HG03575 (cell line): ENCODE measurements around the gene NOTUM.

Experiments
- ATAC-seq: cut with Tn5 transposase; IDR thresholded peaks from one replicate; pipeline ENCODE4 v1.9.1; 2021; ENCODE audit not compliant: unreplicated experiment, insufficient number of reproducible peaks, low FRiP score; ENCODE audit errors: extremely low read depth

The NOTUM gene

DNA sequence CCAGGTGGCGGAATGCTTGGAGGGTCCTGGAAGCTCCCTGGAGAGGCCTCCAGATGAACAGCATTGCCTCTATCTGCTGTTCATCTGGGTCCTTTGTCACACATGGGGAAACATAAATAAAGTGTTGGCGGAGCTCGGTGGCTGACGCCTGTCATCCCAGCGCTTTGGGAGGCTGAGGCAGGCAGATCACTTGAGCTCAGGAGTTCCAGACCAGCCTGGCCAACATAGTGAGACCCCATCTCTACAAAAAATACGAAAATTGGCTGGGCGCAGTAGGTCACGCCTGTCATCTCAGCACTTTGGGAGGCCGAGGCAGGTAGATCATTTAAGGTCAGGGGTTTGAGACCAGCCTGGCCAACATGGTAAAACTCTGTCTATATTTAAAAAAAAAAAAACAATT lies 16.1 kb downstream of the NOTUM start:
- no peak for ATAC-seq

- no peak for ATAC-seq
Measured at GRCh38 chr17:81942167-81942553, 18.8 kb downstream of the NOTUM start.

- no peak for ATAC-seq
Measured at GRCh38 chr17:81941484-81942166, 19.4 kb downstream of the NOTUM start.

GRCh38 chr17:81940538-81941483 lies 20.2 kb downstream of the NOTUM start:
- no peak for ATAC-seq

GRCh38 chr17:81939881-81940385 lies 21.1 kb downstream of the NOTUM start:
- ATAC-seq: no peak

- no peak for ATAC-seq
Measured at GRCh38 chr17:81939218-81939617, 21.8 kb downstream of the NOTUM start.

- no peak for ATAC-seq
Measured at GRCh38 chr17:81935709-81936084, 25.3 kb downstream of the NOTUM start.

GRCh38 chr17:81934850-81935708 lies 25.9 kb downstream of the NOTUM start:
- no peak for ATAC-seq

DNA sequence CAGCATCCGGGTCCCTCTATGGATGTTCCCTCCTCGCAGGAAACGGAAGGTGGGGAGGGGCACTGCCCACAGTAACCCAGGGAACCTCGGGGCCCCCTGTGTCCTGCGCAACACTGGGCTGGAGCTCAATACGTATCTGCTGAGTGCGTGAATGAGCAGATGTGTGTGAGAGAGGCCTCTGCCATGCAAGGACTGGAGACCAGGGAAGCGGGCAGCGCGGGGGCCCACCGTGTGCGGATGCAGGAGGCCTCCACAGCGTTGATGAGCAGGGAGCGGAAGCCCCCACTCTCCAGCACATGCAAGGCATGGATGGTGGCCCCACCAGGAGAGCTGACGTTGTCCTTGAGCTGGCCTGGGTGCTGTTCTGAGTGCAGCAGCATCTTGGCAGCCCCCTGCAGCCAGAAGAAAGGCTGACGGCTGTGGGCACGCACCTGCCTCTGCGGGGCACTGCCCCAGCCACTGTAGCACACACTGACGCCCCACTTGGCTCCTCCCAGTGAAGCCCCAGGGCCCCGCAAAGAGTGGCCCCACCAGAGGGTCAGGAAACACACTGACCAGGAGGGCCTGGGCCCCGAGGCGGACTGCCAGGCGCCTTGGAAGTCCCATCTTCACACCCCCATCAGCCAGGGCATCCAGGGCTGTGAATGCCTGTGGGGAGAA lies 26.8 kb downstream of the NOTUM start:
- ATAC-seq: no peak

- no peak for ATAC-seq
Measured at GRCh38 chr17:81933178-81933699, 27.7 kb downstream of the NOTUM start.

GRCh38 chr17:81932333-81932983 lies 28.5 kb downstream of the NOTUM start:
- ATAC-seq: no peak

DNA sequence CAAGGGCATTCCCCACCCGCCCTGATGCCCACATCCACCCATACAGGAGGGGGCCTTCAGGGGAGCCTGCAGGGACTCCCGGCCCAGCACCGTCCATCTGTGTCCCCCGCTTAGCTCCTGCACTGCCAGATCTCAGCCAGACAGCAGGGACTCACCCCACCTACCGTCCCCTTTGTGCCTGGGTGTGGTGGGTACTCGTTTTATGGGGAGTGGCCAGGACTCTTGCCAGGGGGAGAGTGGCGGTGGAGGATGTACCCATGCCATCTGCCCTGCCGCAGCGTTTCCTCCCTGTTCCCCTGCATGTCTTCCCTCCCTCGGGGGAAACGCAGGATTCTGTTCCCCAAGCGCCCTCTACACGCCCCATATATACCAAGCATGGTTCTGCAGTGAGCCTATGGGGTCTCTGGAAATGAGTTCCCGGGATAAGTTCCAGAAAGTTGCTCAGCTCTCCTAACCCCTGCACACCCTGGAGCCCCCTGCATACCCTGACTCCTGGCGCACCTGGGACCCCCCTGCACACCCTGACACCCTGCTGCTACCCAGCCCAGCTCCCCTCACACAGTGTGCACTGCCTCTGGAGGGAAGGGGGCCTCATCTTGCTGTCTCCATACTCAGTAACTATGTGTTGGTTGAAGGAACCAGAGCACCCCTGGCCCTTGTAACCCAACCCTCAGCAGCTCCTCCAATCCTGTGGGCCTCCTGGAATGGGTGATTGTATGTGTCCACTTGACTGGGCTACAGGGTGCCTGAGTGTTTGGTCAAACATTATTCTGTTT lies 29.2 kb downstream of the NOTUM start:
- ATAC-seq: no peak

DNA sequence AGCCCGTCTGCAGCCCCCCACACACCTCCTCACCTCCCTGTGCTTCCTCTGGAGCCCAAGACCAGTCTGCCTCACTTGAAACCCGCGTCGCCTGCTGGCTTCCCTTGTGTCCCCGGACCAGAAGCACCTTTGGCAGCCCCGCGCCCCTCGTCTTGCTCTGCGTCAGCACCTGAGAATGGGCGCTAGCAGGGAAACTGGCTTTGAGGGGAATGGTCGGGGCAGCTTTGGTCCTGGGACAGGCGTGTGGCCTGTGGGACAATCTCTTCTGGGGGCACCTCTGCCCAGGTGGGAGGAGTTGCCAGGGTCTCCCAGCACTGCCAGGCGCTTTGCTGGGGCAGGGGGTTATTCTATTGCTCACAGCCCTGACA lies 29.8 kb downstream of the NOTUM start:
- no peak for ATAC-seq

GRCh38 chr17:81930142-81931125 lies 30.6 kb downstream of the NOTUM start:
- ATAC-seq: no peak

DNA sequence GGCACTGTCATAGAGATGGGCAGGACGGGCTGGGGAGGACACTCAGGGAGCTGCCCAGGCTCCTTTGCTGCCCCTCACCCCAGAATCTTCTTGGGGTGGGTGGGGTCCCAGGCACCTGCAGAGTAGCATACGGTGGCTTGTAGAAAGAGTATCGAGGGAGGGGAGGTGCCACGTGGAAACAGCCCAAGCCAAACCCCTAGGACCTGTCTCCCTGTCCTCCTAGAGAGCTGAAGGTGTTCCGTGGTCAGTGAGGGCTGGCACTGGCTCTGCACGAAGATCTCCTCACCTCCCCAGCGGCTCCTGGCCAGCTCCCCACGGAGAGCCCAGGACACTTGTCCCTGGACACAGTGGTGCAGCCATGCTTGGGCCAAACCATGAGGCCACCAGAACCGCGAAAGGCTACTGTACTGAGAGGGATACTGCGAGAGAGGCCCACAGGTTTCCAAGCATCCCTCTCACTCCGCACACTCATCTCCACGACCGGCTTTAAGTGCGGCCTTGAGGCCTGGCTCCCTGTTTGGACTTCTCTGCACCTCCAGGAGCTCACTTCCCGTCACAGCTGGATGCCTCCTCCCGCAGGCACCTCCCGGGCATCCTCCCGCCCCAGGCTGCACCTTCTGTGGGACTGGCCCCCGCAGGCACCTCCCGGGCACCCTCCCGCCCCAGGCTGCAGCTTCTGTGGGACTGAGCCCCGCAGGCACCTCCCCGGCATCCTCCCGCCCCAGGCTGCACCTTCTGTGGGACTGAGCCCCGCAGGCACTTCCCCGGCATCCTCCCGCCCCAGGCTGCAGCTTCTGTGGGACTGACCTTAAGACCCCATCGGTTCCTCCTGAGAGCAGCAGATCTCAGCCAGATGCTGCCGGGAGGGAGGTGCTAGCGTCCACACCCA lies 31.5 kb downstream of the NOTUM start:
- ATAC-seq: no peak
